DMS153 (cell line): ENCODE data around the gene MAB21L4.

ENCODE experiments used
- DNase-seq: peaks from one replicate; lab custom pipeline; 2025; lab: John Stamatoyannopoulos, UW

Gene MAB21L4

DNA sequence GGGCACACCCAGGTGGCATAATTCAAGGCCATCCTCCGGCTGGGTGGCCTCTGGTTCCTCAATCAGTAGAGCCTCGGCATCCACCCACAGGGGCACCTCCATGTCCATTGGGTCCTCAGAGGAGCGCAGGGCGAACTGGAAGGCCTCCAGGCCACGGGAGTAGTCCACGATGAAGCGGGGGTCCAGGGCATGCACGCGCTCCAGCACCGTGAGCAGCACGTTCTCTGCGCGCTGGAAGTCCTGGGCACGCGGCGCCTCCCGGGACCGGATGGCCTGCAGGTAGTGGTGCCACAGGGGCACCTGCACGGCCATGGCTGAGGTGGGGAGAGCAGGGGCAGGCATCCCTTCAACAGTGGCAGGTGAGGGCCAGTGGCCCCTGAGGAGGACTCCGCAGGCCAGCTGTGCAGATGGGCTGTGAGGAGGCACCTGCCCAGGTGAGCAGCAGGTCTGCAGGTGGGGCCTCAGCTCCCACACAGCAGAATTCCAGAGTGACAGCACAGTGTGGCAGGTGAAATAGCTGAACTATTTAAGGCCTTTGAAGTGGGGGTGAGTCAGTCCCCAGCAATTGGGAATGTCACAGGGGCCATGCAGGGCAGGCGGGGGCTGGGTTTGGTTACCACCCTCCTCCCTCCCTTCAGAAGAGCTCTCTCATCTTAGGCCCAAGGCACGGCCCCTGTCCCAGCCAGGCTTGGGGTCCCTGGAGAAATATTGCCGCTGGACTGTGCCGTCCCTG is at the start of gene MAB21L4:
TSS of gene MAB21L4 (minus strand) at position 501 of the 733 bp plus-strand sequence. CDS start at position 342, 159 bp downstream.
- no peak for DNase-seq

DNA sequence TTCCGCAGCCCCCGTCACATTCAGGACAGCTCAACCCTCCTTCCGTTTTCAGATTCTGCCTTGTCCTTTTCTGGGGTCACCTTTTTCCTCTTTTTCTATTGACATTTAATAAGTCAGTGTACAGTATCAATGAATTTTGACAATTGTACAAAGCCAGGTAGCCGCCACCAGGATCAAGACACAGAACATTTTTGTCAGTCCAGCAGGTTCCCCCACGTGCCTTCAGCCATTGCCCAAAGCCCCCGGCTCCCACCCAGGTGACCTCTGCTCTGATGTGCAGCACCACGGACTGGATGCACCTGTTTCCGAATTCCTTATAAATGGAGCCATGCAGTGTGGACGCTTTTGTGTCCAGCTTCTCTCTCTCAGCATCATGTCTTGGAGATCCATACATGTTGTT is 40.1 kb upstream of the MAB21L4 start:
- no peak for DNase-seq

- DNase-seq = no peak
Observed at GRCh38 chr2:240935103-240935876, 39.3 kb upstream of the MAB21L4 start.

DNA sequence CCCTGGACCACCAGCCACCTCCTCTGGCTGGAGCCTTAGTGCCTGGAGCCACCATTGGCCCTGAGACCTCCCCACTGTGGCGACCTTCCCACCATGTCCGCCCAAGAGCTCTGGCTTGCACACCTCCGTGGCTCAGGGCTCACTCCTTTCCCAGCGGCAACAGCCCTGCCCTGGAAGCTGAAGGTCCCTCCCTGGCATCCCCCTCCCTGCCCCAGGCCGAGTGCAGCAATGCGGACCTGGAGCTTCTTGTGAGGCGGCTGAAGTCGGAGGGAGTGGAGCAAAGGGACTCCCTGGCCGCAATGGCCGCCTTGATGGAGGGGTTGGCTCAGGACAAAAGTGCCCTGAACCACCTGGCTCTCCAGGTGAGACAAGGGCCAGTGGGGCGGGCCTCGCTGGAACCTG is 38.7 kb upstream of the MAB21L4 start:
- DNase-seq = no peak

DNA sequence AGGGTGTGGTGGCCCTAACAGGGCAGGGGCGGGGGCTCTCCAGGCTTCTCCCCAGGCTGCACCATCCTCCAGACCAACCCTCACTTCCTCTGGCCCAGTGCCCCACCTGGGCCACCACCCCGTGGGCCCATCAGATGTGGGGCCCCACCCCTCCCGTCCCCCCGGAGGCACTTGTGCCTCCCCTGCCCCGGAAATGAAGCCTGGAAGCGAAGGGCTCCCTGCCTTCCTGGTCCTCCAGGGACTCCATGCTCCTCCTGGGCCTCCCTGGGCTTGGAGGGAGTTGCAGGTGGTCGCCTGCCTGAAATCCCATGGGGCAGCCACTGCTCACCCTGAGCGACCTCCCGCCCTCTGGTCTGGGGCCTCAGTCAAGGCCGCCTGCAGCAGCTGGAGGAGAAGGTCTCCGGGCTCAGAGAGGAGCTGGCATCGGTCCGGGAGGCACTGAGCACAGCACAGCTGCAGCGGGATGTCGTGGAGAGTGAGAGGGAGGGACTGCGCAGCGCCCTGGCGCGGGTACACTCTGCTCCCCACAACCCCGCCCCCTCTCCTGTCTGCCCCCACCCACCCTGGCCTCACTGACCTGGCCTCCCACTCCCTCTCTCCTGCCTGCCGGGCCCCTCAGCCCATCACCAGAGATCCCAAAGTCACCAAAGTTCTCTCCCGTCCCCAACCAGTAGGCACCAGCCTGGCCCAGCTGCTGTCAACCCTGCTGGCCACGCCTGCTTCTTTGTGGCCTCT is 38.2 kb upstream of the MAB21L4 start:
- DNase-seq = no peak

GRCh38 chr2:240933048-240933965 is 37.4 kb upstream of the MAB21L4 start:
- no peak for DNase-seq

DNA sequence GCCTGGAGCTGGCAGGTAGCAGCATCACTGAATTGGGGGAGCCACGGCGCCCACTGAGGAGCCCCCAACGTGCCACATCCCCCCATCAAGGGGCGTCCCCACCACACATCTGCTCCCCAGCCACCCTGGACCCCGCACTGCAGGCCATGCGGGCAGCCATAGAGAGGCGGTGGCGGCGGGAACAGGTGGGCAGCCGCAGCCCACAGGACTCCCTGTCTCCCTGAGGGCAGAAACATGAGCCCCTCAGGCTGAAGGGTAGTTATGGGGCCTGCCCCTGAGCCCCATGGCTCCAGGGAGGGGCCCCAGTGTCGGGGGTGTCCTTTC is 36.7 kb upstream of the MAB21L4 start:
- no peak for DNase-seq

DNA sequence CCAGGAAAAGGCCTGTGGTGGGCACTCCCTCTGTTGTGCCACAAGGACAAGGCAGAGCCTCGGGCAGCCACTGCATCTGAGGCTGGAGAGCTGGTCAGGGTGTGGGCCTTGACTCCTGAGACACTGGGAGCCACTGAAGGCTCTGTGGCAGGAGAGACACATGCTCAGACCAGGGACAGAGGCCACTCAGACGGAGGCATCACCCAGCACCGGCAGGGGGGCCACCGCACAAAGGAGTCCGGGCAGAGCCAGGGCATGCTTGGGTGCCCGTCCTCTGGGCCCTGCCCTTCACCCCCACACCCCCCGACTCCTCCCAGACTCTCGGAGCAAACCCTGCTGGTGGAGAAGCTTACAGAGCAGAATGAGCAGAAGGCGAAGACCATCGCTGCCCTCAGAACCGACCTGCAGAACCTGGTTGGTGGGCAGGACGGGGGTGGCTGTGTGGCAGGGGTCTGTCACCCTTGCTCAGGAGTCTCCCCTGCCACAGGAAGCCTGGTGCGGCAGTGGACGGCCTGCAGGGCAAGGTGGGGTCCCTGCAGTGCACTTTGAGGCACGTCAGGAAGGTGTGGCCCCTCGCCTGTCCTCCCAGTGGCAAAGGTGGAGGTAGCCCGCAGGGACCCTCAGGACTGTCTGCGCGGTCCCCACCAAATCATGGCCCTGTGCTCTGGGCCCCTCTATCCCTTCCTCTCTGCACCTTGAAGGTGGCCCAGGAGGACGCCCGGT is 36.2 kb upstream of the MAB21L4 start:
- no peak for DNase-seq

GRCh38 chr2:240931319-240931949 is 35.5 kb upstream of the MAB21L4 start:
- no peak for DNase-seq

- no peak for DNase-seq
Observed at GRCh38 chr2:240930631-240931318, 34.8 kb upstream of the MAB21L4 start.

- DNase-seq = no peak
Observed at GRCh38 chr2:240930096-240930630, 34.2 kb upstream of the MAB21L4 start.

- no peak for DNase-seq
Observed at GRCh38 chr2:240929364-240930095, 33.6 kb upstream of the MAB21L4 start.

GRCh38 chr2:240928476-240929363 is 32.8 kb upstream of the MAB21L4 start:
- no peak for DNase-seq

- no peak for DNase-seq
Observed at GRCh38 chr2:240927390-240927781, 31.4 kb upstream of the MAB21L4 start.

- DNase-seq = no peak
Observed at GRCh38 chr2:240926516-240927389, 30.8 kb upstream of the MAB21L4 start.

GRCh38 chr2:240925568-240926515 is 29.9 kb upstream of the MAB21L4 start:
- no peak for DNase-seq
